NCI-H345 (cell line): ENCODE results near the gene SOAT2.
"Not testable (repeated sequence)": the region's sequence is repeated elsewhere in the genome, so short reads cannot be mapped to it uniquely, and the experiment has no call there.

Experiments
- DNase-seq: peaks from one replicate; lab custom pipeline; 2025; lab: John Stamatoyannopoulos, UW

SOAT2 gene

GRCh38 chr12:53079226-53080117 lies 23.8 kb upstream of the SOAT2 start, which contains the start of gene SPRYD3:
Gene SPRYD3 (minus strand): TSS chr12:53079390. CDS start chr12:53079333, 57 bp downstream.
- DNase-seq: peak; percentile 93

- no peak for DNase-seq
Measured at GRCh38 chr12:53082637-53083175, 20.6 kb upstream of the SOAT2 start.

GRCh38 chr12:53086361-53086760 lies 16.9 kb upstream of the SOAT2 start:
- no peak for DNase-seq

- no peak for DNase-seq
Measured at GRCh38 chr12:53090105-53090504, 13.2 kb upstream of the SOAT2 start.

- no peak for DNase-seq
Measured at GRCh38 chr12:53090554-53090953, 12.7 kb upstream of the SOAT2 start.

GRCh38 chr12:53091756-53092155 lies 11.5 kb upstream of the SOAT2 start:
- DNase-seq: no peak

- DNase-seq: no peak
Measured at GRCh38 chr12:53093777-53094393, 9.4 kb upstream of the SOAT2 start.

GRCh38 chr12:53094394-53094787 lies 8.9 kb upstream of the SOAT2 start:
- no peak for DNase-seq

GRCh38 chr12:53094796-53095595 lies 8.3 kb upstream of the SOAT2 start:
- DNase-seq: not testable (repeated sequence)

GRCh38 chr12:53095596-53095895 lies 7.7 kb upstream of the SOAT2 start:
- DNase-seq: not testable (repeated sequence)

GRCh38 chr12:53096089-53096741 lies 7.1 kb upstream of the SOAT2 start:
- DNase-seq: no peak

GRCh38 chr12:53096759-53097158 lies 6.5 kb upstream of the SOAT2 start:
- DNase-seq: no peak

- peak; percentile 9 for DNase-seq
Measured at GRCh38 chr12:53097207-53097563, 6.1 kb upstream of the SOAT2 start.

- peak; percentile 67 for DNase-seq
Measured at GRCh38 chr12:53097564-53098353, 5.5 kb upstream of the SOAT2 start, which contains the start of gene IGFBP6. Gene IGFBP6 (plus strand): TSS chr12:53097667. CDS start chr12:53097718, 51 bp downstream.

GRCh38 chr12:53098354-53098981 lies 4.8 kb upstream of the SOAT2 start:
- DNase-seq: no peak

GRCh38 chr12:53099071-53099882 lies 4.0 kb upstream of the SOAT2 start:
- peak; percentile 61 for DNase-seq

- DNase-seq: no peak
Measured at GRCh38 chr12:53100466-53101151, 2.7 kb upstream of the SOAT2 start.

- DNase-seq: no peak
Measured at GRCh38 chr12:53101266-53101665, 2.0 kb upstream of the SOAT2 start.
